ENCODE results near the gene INAVA.

DNA sequence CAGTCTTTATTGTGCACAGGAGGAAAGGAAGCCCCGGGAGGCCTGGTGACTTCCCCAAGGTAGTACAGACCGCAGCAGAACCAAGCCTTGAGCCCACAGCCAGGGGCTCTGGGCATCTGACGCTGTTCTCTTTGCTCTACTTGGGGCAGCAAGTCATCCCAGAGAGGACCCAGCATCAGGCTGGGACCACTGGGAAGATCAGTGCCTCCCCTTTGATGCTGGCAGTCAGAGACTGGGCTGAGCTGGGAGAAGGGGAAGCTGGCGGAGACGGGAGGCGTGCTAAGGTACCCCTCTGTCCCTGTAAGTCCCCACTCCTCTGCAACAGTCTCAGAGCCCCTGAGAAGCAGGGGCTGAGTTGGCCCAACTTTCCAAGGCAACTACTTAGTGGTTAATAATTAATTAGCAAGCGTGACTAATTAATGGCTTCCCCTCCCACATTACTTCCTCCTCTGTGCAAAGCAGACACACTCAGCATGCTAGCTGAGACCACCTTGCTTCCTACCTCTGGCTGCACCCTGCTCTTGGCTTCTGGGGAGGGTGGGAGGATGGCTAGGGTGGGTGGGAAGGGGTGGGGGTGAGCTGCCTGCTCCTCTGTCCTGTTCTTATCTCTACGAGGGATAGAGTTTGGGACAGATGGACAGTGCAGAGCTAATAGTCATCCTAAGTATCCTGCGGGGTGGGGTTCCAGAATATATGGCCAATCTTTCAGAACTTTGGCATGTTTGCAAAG is 1.3 kb downstream of the INAVA start:
- TF ChIP-seq POLR2A (IDR thresholded peaks at IDR 0.05; ENCODE audit: low read length), result no peak
- no peak for TF ChIP-seq GATA1 (IDR thresholded peaks at IDR 0.05; ENCODE audit: low read depth, low read length)

Measured in erythroblast (primary cell).